Astrocyte (in vitro differentiated cells and primary cell): ENCODE results near the gene HECW1.

ENCODE experiments used
- EZH2 ChIP-seq: IDR thresholded peaks from 2 replicates; pipeline ENCODE4 v1.6.1; 2012; ENCODE audit warnings: mild to moderate bottlenecking, low read length, inconsistent platforms; ENCODE audit not compliant: insufficient read depth
- TF ChIP-seq, protein P1 (sequence below): IDR thresholded peaks from 2 replicates; pipeline ENCODE4 v1.5.1; 2011; ENCODE audit warnings: low read depth, mild to moderate bottlenecking, inconsistent platforms, low read length, moderate library complexity; ENCODE audit not compliant: insufficient read depth

DNA sequence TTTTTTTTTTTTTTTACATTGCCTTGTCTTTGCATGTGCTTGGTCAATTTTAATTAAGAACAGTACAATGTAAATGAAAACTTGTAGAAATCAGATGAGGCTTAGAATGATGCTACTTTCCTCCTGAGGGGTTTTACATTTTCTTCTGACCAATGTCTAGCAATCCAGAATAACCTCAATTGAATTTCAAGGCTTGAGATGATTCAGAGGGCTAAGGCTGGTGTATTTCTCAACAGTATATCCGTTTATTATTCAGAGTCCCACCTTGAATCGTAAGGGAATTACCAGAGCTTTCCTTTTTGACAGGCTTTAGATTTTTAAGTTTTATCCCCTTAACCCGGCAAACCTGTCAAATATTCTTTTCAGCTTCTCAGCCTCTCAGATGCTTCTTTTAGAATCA, 239.2 kb downstream of the HECW1 start:
- TF ChIP-seq, protein P1, sequence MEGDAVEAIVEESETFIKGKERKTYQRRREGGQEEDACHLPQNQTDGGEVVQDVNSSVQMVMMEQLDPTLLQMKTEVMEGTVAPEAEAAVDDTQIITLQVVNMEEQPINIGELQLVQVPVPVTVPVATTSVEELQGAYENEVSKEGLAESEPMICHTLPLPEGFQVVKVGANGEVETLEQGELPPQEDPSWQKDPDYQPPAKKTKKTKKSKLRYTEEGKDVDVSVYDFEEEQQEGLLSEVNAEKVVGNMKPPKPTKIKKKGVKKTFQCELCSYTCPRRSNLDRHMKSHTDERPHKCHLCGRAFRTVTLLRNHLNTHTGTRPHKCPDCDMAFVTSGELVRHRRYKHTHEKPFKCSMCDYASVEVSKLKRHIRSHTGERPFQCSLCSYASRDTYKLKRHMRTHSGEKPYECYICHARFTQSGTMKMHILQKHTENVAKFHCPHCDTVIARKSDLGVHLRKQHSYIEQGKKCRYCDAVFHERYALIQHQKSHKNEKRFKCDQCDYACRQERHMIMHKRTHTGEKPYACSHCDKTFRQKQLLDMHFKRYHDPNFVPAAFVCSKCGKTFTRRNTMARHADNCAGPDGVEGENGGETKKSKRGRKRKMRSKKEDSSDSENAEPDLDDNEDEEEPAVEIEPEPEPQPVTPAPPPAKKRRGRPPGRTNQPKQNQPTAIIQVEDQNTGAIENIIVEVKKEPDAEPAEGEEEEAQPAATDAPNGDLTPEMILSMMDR, result no peak
- TF ChIP-seq EZH2, result no peak
